Thoracic aorta (tissue), 2 donors: ENCODE results near the gene CYB5D1. TPM values are rescaled to one million over a fixed set of nuclear protein-coding genes. Genes with fewer than 3 reads are reported as not detected.

Experiments
- ATAC-seq: fragments of 150-250 bp; one replicate; pipeline ENCODE4 v1.8.0; 2017; ENCODE audit warnings: low read depth; ENCODE audit not compliant: insufficient number of reproducible peaks, low FRiP score
- DNase-seq: peaks from one replicate; pipeline ENCODE4 v3.0.0-alpha.2; 2020; ENCODE audit warnings: low spot score
- H3K27ac ChIP-seq, 2 donors: fragments of 200-600 bp; sonication (generic); 1 replicate in 1 of 2; 2 replicates in 1 of 2; pipeline ENCODE4 v1.5.1; 2016; ENCODE audit warnings: mild to moderate bottlenecking in 2 of 2, moderate library complexity in 2 of 2
- H3K27me3 ChIP-seq: fragments of 200-600 bp; sonication (generic); replicated peaks from 2 replicates; pipeline ENCODE4 v1.6.0; 2016; ENCODE audit warnings: mild to moderate bottlenecking; ENCODE audit not compliant: insufficient read depth
- H3K36me3 ChIP-seq: fragments of 200-600 bp; sonication (generic); one replicate; pipeline ENCODE4 v1.5.1; 2016
- H3K4me1 ChIP-seq, 2 donors: fragments of 200-600 bp; sonication (generic); 1 replicate in 1 of 2; 2 replicates in 1 of 2; pipeline versions ENCODE4 v1.5.1 to v1.6.0; 2016; ENCODE audit warnings: low read depth in 2 of 2, mild to moderate bottlenecking in 1 of 2; ENCODE audit not compliant: control insufficient read depth in 1 of 2
- H3K4me3 ChIP-seq: fragments of 200-600 bp; sonication (generic); 2 replicates; pipeline ENCODE4 v1.5.1; 2016; ENCODE audit warnings: mild to moderate bottlenecking
- H3K9me3 ChIP-seq: fragments of 200-600 bp; sonication (generic); 2 replicates; pipeline ENCODE4 v1.5.1; 2016
- total RNA-seq, 2 donors: library from RNA; depleted of rRNA; stranded (reverse); fragments of >200 nt; gene quantifications; one replicate each; pipeline versions ENCODE4 v1.1.0 to v1.2.3, GENCODE V29; 2016
- TF ChIP-seq, protein P1 (sequence below): fragments of 200-600 bp; sonication (generic); IDR thresholded peaks from one replicate; pipeline ENCODE4 v1.5.1; 2019; ENCODE audit warnings: antibody characterized with exemption

The CYB5D1 gene
- total RNA-seq, 2 donors from 2014 or later = 3.8 to 8.9 TPM

GRCh38 chr17:7834957-7835813, 22.6 kb upstream of the CYB5D1 start:
- DNase-seq (peak; percentile 93), ATAC-seq (peak; percentile 68)
- Histone ChIP-seq H3K9me3 (no peaks in the 10 kb centered on the region), H3K4me1 (peaks cover 17 to 24% of the 10 kb centered on the region in 2 donors), H3K4me3 (peak overlapping the region; percentile 80), H3K36me3 (no peaks in the 10 kb centered on the region), H3K27me3 (no peaks in the 10 kb centered on the region), H3K27ac (peak overlapping the region; percentile 95)
- TF ChIP-seq, protein P1, sequence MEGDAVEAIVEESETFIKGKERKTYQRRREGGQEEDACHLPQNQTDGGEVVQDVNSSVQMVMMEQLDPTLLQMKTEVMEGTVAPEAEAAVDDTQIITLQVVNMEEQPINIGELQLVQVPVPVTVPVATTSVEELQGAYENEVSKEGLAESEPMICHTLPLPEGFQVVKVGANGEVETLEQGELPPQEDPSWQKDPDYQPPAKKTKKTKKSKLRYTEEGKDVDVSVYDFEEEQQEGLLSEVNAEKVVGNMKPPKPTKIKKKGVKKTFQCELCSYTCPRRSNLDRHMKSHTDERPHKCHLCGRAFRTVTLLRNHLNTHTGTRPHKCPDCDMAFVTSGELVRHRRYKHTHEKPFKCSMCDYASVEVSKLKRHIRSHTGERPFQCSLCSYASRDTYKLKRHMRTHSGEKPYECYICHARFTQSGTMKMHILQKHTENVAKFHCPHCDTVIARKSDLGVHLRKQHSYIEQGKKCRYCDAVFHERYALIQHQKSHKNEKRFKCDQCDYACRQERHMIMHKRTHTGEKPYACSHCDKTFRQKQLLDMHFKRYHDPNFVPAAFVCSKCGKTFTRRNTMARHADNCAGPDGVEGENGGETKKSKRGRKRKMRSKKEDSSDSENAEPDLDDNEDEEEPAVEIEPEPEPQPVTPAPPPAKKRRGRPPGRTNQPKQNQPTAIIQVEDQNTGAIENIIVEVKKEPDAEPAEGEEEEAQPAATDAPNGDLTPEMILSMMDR = peak; percentile 62

DNA sequence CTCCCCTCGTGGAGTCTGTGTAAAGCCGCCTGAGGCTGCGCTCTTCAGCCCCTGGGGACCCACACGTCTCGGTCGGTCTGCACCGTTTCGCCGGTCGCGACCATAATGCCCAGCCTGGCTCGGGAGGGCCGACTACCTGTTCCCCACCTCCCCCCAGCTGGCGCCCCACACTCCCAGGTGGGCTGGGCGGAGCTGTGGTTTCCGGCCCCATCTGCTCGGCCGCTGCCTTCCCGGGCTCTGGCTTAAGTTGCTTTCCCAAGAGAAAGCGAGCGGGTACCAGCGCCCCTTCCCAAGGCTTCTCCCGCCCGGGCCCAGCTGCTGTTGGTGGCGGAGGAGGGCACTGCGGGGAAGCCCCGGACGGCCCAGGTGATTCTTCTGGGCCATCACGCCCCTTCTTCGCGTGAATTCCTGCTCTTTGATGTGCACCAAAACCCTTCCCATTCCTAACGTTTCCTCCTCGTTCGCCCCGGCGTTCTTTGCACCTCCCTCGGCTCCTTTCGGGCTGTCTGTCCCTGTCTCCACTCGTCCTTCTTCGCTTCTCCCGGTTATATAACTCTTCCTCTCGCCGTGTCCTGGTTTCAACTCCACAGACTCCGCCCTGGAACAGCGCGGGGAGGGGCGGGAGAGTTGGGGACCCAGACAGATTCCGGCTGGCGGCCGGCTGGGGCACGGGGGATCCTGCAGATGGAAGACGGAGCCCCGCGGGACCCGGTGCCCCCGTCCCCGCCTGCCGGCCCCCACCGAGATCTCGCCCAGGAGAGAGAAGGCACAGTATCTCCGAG, 21.8 kb upstream of the CYB5D1 start:
- Histone ChIP-seq H3K4me1 (peaks cover 19 to 31% of the 10 kb centered on the region in 2 donors), H3K27ac (peak overlapping the region; percentile 95), H3K9me3 (no peaks in the 10 kb centered on the region), H3K36me3 (no peaks in the 10 kb centered on the region), H3K27me3 (no peaks in the 10 kb centered on the region), H3K4me3 (peak overlapping the region; percentile 80)
- no peak for DNase-seq
- TF ChIP-seq, protein P1 = no peak
- no peak for ATAC-seq

DNA sequence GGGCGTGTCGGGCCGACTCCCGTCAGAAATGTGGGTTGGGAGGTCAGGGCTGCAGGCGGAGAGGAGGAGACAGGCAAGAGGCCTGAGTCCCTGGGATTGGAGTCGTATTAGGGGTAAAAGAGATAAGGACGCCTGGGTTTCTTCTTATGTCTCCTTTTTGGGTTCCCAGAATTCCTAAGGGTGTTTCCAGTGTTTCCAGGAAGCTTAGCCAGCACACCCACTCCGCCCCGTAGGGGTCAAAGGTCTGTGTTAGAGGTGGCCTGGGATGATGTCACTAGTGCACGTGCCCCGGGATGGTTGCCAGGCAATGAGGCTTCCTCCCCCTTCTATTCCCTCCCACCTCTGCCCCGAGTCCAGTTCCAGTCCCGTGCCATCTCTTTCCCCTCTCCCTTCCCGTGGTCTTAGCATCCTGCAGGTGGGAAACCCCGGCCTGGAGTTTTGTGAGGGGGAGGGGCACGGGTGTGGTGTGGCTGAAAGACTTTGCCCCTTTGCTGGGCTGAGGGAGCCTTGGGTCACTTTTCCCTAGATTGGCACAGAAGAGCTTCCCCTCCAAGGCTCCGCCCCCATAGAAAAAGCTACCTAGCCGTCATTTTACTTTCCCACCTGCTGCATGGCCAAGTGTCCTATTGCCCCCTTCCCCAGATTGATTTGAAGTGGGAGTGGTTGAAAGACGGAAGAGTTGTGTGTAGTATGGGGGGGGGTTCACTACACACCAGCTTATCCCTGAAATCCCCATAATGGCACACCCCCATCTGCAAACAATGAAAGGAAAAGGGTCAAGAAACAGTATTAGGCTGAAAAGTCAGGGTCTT, 21.0 kb upstream of the CYB5D1 start:
- no peaks in the 10 kb centered on the region for H3K36me3 ChIP-seq
- peak overlapping the region; percentile 80 for H3K4me3 ChIP-seq
- no peaks in the 10 kb centered on the region for H3K27me3 ChIP-seq
- TF ChIP-seq, protein P1 = no peak
- peak overlapping the region; percentile 95 for H3K27ac ChIP-seq
- DNase-seq = peak; percentile 74
- H3K4me1 ChIP-seq = peaks cover 21 to 35% of the 10 kb centered on the region in 2 donors
- ATAC-seq = peak; percentile 9
- H3K9me3 ChIP-seq = no peaks in the 10 kb centered on the region

DNA sequence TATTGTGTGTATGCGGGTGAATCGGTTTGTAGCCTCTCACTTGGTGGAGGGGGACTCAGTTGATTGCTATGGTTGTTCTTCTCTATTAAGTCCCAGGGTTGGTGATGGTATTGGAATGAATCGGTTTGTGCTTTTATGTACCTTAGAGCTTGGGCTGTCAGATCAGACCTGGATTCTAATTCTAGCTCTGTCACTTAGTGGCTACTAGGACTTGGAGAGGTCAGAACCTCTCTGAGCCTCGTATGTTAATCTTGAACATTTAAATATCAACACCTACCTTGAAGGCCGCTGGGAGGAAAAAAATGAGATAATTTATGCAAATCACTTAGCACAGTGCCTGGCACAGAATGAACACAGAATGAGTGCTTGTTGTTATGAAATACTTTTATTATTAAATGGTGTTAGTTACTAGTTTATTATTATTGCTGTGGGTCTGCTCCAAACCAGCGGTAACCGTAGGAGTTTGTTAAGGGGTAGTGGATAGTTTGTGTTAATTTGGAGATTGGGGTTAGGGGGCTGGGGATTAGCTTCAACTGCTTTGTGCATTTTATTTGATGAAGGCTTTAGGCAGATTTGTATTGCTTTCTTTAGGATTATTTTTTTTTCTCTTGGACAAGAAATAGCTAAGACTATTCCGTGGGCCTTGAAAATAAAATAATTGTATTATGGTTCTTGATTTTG, 20.3 kb upstream of the CYB5D1 start:
- Histone ChIP-seq H3K36me3 (no peaks in the 10 kb centered on the region), H3K4me1 (peaks cover 21 to 35% of the 10 kb centered on the region in 2 donors), H3K27ac (no peak overlapping the region), H3K9me3 (no peaks in the 10 kb centered on the region), H3K27me3 (no peaks in the 10 kb centered on the region), H3K4me3 (peak overlapping the region; percentile 80)
- ATAC-seq (no peak), DNase-seq (no peak)
- TF ChIP-seq, protein P1 = no peak
